ENCODE measurements around the gene COL18A1.

Gene COL18A1

GRCh38 chr21:45482899-45483821 lies 78.2 kb downstream of the COL18A1 start:
- DNase-seq: peak; percentile 86

DNA sequence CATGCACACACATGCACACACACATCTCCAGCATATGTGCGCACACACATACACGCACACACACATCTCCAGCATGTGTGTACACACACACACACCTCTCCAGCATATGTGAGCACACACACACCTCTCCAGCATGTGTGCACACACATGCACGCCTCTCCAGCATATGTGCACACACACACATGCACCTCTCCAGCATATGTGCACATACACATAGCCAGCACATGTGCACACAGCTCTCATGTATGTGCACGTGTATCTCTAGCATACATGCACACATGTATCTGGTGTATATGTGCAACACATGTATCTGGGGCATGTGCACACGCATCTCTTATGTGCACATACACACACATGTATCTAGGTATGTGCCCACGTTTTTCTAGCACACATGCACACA lies 79.4 kb downstream of the COL18A1 start:
- DNase-seq: no peak

- no peak for DNase-seq
Observed at GRCh38 chr21:45485686-45486442, 80.9 kb downstream of the COL18A1 start.

- DNase-seq: no peak
Observed at GRCh38 chr21:45486443-45487160, 81.6 kb downstream of the COL18A1 start.

DNA sequence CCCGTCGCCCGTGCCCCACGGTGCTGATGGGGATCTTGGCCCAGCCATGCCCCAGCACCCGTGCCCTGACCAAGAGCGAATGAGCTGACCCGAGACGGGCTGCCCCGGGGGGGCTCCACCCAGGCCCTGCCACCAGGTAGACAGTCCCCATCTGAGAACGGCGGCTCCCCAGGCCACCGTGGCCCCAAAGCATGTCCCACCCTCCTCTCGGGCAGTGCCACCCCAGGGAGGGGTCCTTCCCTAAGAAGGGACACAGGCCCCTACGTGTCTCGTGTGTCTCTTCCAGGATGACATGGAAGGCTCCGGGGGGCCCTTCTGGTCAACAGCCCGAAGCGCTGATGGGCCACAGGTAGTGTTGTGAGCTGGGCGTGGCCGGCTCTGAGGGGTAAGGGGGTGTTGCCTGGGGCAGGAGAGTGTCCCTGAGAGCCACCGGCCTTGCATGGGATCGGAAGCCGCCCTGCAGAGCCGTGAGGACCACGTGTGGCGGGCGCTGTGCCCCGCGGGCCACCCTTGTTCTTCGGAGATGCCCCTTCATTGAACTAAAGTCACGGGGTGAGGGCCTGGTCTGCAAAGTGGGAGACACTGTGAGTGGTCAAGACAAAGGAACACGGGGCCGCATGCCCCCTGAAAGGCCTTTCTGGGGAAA lies 82.3 kb downstream of the COL18A1 start:
- no peak for DNase-seq

DNA sequence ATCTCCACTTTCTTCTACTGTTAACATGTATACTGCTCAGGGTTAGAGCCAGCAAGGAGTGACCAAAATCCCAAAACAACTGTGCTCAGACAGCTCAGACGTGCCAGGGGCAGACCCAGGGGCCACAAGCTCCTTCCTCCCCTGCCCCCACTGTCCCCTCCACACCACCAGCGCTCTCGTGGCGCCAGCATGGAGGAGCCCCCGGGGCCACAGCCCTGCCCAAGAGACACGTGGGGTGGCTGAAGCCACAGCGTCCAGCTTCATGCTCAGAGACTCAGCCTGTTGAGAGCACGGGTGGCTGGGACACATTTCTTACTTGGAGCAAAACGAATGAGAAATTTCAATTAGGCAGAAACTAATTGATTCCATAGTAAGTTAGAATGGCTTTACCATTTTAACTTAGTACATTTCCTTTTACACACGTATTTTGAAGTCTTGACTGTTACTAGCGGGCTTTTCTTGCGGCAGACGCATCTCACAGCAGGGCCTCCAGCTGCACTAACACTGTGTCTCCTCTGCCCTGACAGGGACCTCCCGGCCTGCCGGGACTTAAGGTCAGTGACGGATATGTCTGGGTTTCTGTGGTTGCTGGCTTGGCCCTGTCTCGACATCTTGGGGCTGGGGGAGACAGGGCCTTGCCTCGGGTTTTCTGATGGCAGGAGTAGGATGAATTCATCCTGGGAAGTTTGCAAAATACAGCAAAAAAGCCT lies 83.1 kb downstream of the COL18A1 start:
- no peak for DNase-seq

GRCh38 chr21:45488931-45489721 lies 84.2 kb downstream of the COL18A1 start:
- DNase-seq: no peak

DNA sequence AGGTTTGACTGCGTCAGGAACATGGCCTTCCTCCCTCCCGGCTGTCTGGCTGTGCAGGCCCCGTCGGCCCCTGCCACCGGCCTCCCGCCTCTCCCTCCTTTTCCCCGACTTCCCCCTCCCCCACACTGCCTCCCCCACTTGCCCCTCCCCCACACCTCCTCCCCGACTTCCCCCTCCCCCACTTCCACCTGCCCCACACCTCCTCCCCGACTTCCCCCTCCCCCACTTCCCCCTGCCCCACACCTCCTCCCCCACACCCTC lies 84.7 kb downstream of the COL18A1 start:
- DNase-seq: no peak

GRCh38 chr21:45490049-45490731 lies 85.2 kb downstream of the COL18A1 start:
- no peak for DNase-seq

- no peak for DNase-seq
Observed at GRCh38 chr21:45491056-45491455, 86.1 kb downstream of the COL18A1 start.

GRCh38 chr21:45491623-45492022 lies 86.7 kb downstream of the COL18A1 start:
- no peak for DNase-seq

DNA sequence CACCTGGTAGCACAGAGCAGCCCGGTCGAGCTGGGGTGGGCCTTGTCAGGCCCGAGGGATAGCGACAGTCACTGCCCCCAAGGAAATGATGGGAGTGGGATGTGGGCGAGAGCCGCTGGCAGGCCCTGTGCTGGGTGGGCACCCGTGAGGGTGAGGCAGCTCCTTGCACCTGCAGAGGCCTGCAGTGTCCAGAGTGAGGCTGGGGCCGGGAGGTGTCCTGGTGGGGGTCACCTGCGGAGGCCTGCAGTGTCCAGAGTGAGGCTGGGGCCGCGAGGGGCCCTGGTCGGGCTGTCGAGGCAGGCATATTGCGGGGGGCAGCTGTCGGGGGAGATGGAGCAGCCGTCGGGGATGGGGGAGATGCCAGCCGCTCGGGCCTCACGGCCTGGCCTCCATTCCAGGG lies 87.8 kb downstream of the COL18A1 start:
- DNase-seq: no peak

GRCh38 chr21:45493401-45494001 lies 88.5 kb downstream of the COL18A1 start:
- no peak for DNase-seq

GRCh38 chr21:45494135-45494850 lies 89.3 kb downstream of the COL18A1 start:
- no peak for DNase-seq

- DNase-seq: no peak
Observed at GRCh38 chr21:45494851-45495680, 90.1 kb downstream of the COL18A1 start.

GRCh38 chr21:45496151-45496967 lies 91.4 kb downstream of the COL18A1 start:
- DNase-seq: no peak

DNA sequence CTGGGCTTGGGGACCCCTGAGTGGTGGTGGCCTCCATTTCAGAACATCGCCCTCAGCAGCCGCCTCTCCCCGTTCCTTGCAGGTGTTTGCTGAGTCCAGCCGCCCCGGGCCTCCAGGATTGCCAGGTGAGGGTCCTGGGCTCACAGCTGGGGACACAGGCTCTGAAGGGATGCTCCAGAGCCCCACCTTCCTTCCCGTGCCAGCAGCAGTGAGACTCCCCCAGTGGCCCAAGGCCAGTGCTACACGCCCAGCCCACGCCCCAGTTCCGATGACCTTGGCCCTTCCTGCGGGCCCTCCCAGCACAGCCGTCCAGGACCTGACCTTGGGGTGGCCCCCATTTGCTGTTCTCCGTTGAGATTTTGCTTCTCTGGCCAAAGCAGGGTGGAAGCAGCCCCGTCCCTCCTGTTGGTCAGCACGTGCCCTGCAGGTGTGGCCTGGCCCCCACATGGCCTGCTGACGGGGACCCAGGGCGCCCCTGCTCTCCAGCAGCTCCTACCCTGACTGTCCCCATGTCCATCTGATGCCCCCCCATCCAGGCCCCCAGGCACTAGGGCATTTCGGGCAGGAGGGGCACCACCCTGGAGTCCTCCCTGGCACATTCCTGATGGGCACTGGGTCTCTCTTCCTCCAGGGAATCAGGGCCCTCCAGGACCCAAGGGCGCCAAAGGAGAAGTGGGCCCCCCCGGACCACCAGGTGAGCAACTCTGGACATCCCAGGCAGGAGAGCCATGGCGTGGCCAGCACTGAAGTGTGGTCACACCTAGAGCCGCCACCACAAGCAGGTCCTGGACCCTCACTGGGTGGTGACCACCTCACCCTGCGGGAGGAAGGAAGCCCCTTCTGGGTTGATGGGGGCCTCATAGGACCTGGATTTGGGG lies 92.2 kb downstream of the COL18A1 start:
- DNase-seq: no peak
